BJ (cell line): ENCODE measurements around the gene INKA1. TPM values are rescaled to one million over a fixed set of nuclear protein-coding genes. Genes with fewer than 3 reads are reported as not detected.
"Not testable (repeated sequence)": the region's sequence is repeated elsewhere in the genome, so short reads cannot be mapped to it uniquely, and the experiment has no call there.

Source experiments
- CTCF ChIA-PET: fragments of 350-600 bp; formaldehyde crosslinking; extraction: SDS; loops from one replicate; lab custom pipeline; 2021; ENCODE audit warnings: antibody characterized with exemption, inconsistent platforms; lab: Yijun Ruan, JAX
- POLR2A ChIA-PET: fragments of 300-600 bp; sonication (Branson Sonifier 250); formaldehyde crosslinking; extraction: SDS; loops from one replicate; lab custom pipeline; 2021; ENCODE audit warnings: antibody characterized with exemption; lab: Charles Lee
- DNase-seq: peaks from one replicate; pipeline ENCODE4 v3.0.0-alpha.2; 2011; ENCODE audit warnings: low read depth
- H3K27me3 ChIP-seq: 2 replicates; pipeline ENCODE4 v1.6.0; 2011; ENCODE audit warnings: low read length; ENCODE audit not compliant: control insufficient read depth, insufficient read depth
- H3K36me3 ChIP-seq: 2 replicates; pipeline ENCODE4 v1.5.1; 2011; ENCODE audit warnings: low read length; ENCODE audit not compliant: control insufficient read depth, insufficient read depth
- H3K4me3 ChIP-seq: 2 replicates; pipeline ENCODE4 v1.5.1; 2011; ENCODE audit warnings: low read depth, mild to moderate bottlenecking, control low read depth, low read length
- CTCF ChIP-seq: IDR thresholded peaks from 2 replicates; pipeline ENCODE4 v1.5.1; 2011; ENCODE audit warnings: low read depth, mild to moderate bottlenecking, control low read depth, inconsistent platforms, low read length, moderate library complexity; ENCODE audit not compliant: insufficient read depth
- polyA plus RNA-seq: library from polyadenylated mRNA; depleted of rRNA; stranded (reverse); fragments of >200 nt; gene quantifications from 2 replicates; pipeline ENCODE4 v1.2.3, GENCODE V29; 2011

The INKA1 gene
- polyA plus RNA-seq, 1 experiment = 4.4 TPM

GRCh38 chr3:49813497-49814174 is 10.6 kb downstream of the INKA1 start, which contains the start of gene UBA7:
Gene UBA7 (minus strand): TSS chr3:49813953. CDS start chr3:49813787, 166 bp downstream.
- Histone ChIP-seq H3K27me3 (no peaks in the 10 kb centered on the region), H3K36me3 (peaks cover 9% of the 10 kb centered on the region), H3K4me3 (peak within 1 kb of the TSS; percentile 49)
- no peak for TF ChIP-seq CTCF
- POLR2A ChIA-PET = no interaction called here
- no peak for DNase-seq
- CTCF ChIA-PET = interaction anchor here (0.8 to 3.5 kb wide), 4 partner anchors 9 to 142 kb away, joined by 3 to 22 read pairs (median 10); partner anchors contain the start of gene INKA1

- H3K27me3 ChIP-seq, POLR2A ChIA-PET, H3K4me3 ChIP-seq, DNase-seq, H3K36me3 ChIP-seq: not testable (repeated sequence)
- CTCF ChIA-PET = interaction anchor here (1.0 kb wide), 1 partner anchor 16 kb away, joined by 3 read pairs; no protein-coding TSS in a partner anchor
Measured at GRCh38 chr3:49823131-49823530, 20.1 kb downstream of the INKA1 start.

GRCh38 chr3:49826016-49826415 is 23.0 kb downstream of the INKA1 start:
- DNase-seq = no peak
- H3K27me3 ChIP-seq = no peaks in the 10 kb centered on the region
- ChIA-PET POLR2A (interaction anchor here (0.6 kb wide), 1 partner anchor 410 kb away, joined by 5 read pairs; no protein-coding TSS in a partner anchor), CTCF (interaction anchor here (1.0 to 1.2 kb wide), 2 partner anchors 10 to 23 kb away, joined by 3 to 4 read pairs; partner anchors contain the start of gene INKA1)
- no peak overlapping the region for H3K4me3 ChIP-seq
- no peak for TF ChIP-seq CTCF
- H3K36me3 ChIP-seq = peaks cover 5% of the 10 kb centered on the region

- no peak for TF ChIP-seq CTCF
- Histone ChIP-seq H3K36me3 (peaks cover 5% of the 10 kb centered on the region), H3K4me3 (no peak overlapping the region), H3K27me3 (no peaks in the 10 kb centered on the region)
- DNase-seq = no peak
- POLR2A ChIA-PET = no interaction called here
- CTCF ChIA-PET = interaction anchor here (0.6 to 12.2 kb wide), 4 partner anchors 8 to 26 kb away, joined by 3 to 287 read pairs (median 12); partner anchors contain the start of genes CDHR4 and INKA1
Measured at GRCh38 chr3:49831341-49831740, 28.3 kb downstream of the INKA1 start.

GRCh38 chr3:49839193-49839809 is 36.2 kb downstream of the INKA1 start:
- Histone ChIP-seq H3K27me3 (no peaks in the 10 kb centered on the region), H3K36me3 (no peaks in the 10 kb centered on the region; the same call in none of the 2 replicates), H3K4me3 (no peak overlapping the region)
- POLR2A ChIA-PET = no interaction called here
- CTCF ChIA-PET = interaction anchor here (0.7 to 12.2 kb wide), 32 partner anchors 8 to 317 kb away, joined by 3 to 287 read pairs (median 4); partner anchors contain the start of genes AMIGO3, CAMKV, CDHR4 and INKA1
- DNase-seq = peak; percentile 16
- TF ChIP-seq CTCF = peak; percentile 89
